Prostate gland (tissue), 2 donors: ENCODE results near the gene YIPF1.

Experiments used
- POLR2A ChIP-seq: fragments of 450-650 bp; IDR thresholded peaks from one replicate; pipeline ENCODE4 v1.6.1; 2016; ENCODE audit warnings: antibody characterized with exemption, mild to moderate bottlenecking
- POLR2AphosphoS5 ChIP-seq: sonication (generic); formaldehyde crosslinking; IDR thresholded peaks from one replicate; pipeline ENCODE4 v1.6.1; 2017; ENCODE audit warnings: antibody characterized with exemption
- TF ChIP-seq, protein P1 (sequence below), 4 experiments: fragments of 200-600 bp in 2 of 4; fragments of 450-650 bp in 2 of 4; sonication (generic) in 2 of 4; IDR thresholded peaks; 1 replicate in 3 of 4; 2 replicates in 1 of 4; pipeline ENCODE4 v1.5.1; 2016 to 2019; ENCODE audit warnings: antibody characterized with exemption in 4 of 4, mild to moderate bottlenecking in 2 of 4, moderate library complexity in 2 of 4

DNA sequence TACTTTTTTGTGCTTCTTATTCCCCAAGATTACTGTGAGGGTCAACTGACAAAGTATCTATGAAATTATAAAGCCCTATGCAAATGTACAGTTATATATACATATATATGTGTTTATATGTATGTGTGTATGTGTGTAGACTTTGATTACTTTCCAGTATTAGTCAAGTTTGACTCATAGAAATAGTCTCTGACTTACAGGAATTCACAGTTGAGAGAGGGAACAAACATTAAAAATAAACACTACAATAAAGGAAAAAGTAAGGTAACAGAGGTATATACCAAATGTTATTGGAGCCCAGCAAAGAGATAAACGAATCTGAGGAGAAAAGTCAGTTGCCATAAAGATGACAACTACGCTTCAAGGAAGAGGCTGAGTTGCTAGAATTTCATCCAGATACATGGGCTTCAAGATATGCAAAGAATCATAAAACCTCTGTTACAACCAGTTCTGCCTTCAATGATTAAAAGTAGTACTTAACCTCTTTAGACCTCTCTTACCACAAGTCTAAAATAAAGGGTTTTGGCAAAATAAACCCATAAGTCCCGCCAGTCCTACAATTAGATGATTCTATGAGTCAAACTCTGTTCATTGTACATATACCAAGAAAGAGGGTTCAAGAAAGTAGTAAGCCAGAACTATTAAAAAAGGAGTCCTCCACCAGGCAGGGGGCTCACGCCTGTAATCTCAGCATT is 48.7 kb upstream of the YIPF1 start:
- TF ChIP-seq, protein P1, sequence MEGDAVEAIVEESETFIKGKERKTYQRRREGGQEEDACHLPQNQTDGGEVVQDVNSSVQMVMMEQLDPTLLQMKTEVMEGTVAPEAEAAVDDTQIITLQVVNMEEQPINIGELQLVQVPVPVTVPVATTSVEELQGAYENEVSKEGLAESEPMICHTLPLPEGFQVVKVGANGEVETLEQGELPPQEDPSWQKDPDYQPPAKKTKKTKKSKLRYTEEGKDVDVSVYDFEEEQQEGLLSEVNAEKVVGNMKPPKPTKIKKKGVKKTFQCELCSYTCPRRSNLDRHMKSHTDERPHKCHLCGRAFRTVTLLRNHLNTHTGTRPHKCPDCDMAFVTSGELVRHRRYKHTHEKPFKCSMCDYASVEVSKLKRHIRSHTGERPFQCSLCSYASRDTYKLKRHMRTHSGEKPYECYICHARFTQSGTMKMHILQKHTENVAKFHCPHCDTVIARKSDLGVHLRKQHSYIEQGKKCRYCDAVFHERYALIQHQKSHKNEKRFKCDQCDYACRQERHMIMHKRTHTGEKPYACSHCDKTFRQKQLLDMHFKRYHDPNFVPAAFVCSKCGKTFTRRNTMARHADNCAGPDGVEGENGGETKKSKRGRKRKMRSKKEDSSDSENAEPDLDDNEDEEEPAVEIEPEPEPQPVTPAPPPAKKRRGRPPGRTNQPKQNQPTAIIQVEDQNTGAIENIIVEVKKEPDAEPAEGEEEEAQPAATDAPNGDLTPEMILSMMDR (IDR thresholded peaks at IDR 0.05): no peak
- TF ChIP-seq POLR2A (no peak), POLR2AphosphoS5 (no peak)
